NCI-H226 (cell line): ENCODE data around the gene RAD54L2.
"Not testable (repeated sequence)": the region's sequence is repeated elsewhere in the genome, so short reads cannot be mapped to it uniquely, and the experiment has no call there.

ENCODE experiments used
- DNase-seq: peaks from one replicate; pipeline ENCODE4 v3.0.0-alpha.2; 2015

The RAD54L2 gene, protein sequence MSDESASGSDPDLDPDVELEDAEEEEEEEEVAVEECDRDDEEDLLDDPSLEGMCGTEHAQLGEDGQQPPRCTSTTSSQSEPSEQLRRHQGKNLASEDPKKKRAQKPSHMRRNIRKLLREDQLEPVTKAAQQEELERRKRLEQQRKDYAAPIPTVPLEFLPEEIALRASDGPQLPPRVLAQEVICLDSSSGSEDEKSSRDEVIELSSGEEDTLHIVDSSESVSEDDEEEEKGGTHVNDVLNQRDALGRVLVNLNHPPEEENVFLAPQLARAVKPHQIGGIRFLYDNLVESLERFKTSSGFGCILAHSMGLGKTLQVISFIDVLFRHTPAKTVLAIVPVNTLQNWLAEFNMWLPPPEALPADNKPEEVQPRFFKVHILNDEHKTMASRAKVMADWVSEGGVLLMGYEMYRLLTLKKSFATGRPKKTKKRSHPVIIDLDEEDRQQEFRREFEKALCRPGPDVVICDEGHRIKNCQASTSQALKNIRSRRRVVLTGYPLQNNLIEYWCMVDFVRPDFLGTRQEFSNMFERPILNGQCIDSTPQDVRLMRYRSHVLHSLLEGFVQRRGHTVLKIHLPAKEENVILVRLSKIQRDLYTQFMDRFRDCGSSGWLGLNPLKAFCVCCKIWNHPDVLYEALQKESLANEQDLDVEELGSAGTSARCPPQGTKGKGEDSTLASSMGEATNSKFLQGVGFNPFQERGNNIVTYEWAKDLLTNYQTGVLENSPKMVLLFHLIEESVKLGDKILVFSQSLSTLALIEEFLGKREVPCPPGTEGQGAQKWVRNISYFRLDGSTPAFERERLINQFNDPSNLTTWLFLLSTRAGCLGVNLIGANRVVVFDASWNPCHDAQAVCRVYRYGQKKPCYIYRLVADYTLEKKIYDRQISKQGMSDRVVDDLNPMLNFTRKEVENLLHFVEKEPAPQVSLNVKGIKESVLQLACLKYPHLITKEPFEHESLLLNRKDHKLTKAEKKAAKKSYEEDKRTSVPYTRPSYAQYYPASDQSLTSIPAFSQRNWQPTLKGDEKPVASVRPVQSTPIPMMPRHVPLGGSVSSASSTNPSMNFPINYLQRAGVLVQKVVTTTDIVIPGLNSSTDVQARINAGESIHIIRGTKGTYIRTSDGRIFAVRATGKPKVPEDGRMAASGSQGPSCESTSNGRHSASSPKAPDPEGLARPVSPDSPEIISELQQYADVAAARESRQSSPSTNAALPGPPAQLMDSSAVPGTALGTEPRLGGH (N-terminal part only)

DNA sequence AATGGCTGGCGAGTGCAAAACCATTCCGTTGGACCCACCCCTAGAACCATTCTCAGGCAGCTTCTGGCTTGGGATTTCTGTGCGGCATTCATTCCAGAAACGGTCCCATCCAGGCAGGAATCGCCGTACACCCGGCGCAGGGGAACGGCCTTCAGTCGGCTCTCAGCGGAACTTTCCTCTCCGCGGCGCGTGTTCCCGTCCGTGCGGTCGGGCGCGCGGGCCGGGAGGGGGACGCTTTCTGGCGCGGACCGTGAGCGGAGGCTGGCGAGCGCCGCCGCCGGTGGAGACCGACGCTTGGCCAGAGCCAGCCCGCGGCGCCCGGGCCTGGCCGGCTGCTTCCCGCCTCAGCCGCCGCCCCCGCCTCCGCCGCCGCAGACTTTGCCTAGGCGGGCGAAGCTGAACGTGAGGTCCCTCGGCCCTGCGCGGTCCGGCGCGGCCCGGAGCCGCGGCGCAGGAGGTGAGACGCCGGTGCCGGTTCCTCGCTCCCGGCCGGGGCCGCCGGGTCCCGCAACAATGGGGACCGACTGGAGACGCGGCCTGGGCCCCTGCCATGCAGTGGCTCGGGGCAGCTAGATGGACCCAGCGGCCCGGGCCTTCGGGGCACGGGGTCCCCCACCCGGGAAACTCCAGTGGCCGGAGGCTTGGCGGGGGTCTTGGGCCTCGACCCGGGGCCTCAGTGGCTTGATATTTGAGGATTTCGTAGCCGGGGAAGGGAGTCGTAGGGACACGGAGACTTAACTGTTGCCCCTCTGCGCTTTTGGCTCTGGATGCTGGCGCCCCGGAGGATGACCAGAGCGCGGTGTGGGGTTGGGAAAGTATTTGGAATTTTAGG is at the start of gene RAD54L2:
Gene RAD54L2, plus strand, starts transcription at position 261 of the 832 bp plus-strand sequence. CDS start 51,702 bp downstream, outside the sequence.
- DNase-seq = peak; percentile 77

DNA sequence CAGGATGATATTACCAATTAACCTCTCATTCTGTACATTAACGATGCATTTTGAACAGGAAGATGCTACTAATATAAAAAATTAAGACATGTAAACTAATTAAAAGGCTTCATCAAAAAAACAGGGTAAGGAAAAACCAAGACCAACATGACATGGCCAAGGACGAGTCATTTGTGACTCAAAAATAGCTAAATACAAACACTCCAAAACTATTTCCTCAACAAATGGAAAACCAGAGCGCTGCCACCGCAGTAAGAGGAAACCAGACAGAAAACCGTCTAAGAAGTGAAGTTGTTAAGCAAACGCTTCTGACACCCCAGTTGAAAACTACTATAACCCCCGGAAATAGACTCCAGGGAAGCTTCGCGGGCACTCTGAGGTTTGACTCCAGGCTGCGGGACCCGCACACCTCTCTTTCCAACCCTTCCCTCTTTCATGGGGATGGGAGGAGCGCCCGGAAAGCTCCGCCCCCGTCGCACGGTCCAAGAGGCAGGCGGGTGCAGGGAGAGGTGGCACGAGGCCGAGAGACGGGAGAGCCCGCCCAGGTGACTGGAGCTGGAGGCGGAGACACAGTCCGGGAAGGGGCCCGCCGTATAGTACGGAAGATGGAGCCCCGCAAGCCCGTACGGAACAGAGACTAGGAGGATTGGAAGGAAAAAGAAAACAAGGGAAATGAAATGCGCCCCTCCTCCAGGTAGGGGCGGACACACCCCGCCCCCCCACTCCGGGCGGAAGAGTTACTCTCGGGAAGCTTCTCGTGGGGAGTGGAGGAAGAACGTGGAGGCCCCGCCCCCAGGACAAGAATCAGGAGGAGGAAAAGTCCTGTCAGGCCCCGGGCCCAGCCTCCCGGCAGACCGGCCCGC is 39.4 kb upstream of the RAD54L2 start:
- DNase-seq = peak; percentile 94

DNA sequence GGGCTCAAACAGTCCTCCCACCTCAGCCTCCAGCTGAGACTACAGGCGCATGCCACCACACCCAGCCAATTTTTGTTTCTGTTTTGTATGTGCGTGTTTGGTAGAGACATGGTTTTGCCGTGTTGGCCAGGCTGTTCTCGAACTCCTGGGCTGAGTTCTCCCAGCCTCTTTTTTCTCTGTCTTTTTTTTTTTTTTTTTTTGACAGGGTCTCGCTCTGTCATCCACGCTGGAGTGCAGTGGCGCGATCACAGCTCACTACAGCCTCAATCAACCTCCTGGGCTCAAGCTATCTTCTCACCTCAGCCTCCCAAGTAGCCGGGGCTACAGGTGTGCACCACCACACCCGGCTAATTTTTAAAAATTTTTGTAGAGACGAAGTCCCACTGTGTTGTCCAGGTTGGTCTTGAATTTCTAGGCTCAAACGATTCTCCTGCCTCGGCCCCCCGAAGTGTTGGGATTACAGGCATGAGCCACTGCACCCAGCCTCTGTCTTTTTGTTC is 37.8 kb upstream of the RAD54L2 start:
- DNase-seq = no peak

DNA sequence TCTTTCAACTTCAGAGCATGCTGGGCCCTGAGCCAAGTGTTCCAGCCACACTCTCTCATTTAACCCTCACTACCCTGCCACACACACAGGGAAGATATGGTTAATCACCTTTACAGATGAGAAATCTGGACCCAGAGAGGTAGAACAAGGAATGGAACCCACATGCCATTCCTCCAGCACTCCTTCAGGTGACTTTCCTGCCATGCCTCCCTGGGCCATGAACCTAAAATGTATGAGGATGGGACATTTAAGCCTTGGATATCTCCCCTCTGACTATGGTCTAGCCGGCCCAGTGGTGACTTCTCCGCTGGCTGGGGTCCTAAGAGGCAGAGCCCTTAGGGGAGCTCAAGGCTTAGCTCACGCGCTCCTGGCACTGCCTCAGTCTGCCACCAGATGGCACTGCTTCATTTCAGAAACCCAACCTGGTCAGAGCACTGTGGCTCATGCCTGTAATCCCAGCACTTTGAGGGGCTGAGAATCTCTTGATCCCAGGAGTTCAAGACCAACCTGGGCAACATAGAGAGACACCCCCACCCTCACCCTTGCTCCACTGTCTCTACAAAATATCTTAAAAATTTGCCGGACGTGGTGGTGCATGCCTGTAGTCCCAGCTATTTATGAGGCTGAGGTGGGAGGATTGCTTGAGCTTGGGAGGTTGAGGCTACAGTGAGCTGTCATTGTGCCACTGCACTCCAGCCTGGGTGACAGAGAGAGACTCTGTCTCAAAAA is 36.5 kb upstream of the RAD54L2 start:
- peak; percentile 59 for DNase-seq

DNA sequence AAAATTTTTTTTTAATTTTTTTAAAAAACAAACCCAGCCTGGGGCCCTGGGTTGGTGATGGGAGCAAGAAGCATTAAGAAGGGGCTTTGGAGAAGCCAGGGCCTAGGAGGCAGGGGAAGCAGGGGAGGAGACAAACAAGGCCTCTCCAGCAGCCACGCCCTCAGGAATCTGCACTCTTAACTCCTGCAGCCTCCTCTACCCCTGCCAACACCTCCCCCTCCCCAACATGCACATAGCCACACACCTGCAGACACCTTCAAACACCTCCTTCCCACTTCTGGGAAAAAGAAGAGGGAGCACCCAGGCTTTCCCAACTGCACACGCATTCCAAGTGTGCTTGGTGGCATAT is 36.0 kb upstream of the RAD54L2 start:
- no peak for DNase-seq

DNA sequence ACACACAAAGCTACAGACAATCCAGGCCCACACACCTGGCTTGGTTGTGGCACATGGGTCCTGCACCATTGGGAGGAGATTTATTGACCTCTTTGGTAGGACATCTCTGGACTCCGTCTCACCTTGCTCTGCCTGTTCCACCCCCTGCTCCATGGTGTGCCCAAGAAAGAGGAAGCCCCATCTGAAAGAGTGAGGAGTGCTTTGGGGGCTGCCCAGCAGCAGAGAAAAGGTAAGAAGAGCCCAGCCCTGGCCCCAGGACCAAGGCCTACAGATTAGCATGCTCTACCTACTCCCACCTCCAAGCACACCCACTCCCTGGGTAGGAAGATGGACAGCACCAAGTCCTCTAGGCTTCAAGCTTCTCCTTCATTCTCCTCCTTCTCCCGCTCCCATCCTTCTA is 35.5 kb upstream of the RAD54L2 start:
- DNase-seq = no peak

DNA sequence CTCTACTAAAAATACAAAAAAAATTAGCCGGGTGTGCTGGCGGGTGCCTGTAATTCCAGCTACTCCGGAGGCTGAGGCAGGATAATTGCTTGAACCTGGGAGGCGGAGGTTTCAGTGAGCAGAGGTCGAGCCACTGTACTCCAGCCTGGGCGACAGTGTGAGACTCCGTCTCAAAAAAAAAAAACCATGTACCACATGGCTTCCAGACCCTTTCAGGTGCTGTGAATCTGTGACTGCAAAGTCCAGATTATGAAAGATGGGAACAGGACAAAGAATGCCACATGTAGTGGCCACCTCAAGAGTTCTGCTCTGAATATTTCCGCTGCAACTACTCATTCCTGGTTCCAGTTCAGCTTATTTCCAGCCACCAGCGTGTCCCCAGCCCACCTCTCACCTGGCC is 30.3 kb upstream of the RAD54L2 start:
- DNase-seq = no peak

DNA sequence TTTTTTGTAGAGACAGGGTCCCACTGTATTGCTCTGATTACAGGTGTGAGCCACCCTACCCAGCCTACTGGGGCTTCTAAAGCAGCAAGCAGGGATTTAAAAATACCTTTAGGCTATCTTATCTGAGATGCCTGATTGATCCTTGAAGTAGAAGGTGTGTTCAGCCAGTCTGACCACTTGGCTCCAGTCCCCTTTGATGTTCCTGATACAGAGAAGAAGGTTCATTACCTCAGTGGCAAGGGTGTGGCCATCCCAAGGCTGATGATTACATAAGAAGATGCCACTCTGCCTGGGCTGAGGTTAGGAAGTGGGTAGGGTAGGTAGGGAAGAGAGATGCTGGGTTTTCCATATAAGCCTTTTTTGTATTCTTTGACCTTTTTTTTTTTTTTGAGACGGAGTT is 27.5 kb upstream of the RAD54L2 start:
- no peak for DNase-seq

DNA sequence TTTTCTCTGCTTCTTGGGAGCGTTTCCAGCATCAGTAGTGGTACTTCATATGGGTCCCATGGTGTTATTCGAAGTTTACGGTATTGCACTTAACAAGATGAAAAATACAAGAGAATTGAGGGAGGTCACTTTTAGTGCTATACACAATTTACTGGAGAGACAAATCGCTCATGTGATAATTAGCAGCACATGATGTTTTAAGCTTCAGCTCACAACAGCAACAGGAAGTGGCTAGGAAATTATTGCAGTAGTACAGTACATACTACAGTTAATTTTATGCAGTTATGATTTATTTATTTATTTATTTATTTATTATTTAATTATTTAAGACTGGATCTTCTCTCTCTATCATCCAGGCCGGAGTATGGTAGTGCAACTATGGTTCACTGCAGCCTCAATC is 24.3 kb upstream of the RAD54L2 start:
- no peak for DNase-seq

DNA sequence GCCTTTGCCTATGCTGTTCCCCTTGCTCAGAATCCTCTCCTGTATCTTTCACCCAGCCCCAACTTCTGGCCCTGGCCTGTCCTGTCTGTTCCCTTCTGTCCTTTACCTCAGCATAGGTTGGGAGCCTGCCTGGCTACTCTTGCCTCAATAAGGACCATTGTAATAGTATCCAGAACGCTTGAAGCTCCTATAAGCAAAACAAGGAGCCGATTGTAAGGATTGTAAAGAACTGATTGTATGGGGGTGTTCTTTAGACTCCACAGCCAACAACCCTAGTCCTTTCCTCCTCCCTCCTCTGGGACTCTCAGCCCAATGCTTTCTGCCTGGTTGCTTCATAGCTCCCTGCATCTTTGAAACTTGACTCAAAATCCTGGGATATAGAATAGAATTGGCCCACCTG is 18.7 kb upstream of the RAD54L2 start:
- no peak for DNase-seq

DNA sequence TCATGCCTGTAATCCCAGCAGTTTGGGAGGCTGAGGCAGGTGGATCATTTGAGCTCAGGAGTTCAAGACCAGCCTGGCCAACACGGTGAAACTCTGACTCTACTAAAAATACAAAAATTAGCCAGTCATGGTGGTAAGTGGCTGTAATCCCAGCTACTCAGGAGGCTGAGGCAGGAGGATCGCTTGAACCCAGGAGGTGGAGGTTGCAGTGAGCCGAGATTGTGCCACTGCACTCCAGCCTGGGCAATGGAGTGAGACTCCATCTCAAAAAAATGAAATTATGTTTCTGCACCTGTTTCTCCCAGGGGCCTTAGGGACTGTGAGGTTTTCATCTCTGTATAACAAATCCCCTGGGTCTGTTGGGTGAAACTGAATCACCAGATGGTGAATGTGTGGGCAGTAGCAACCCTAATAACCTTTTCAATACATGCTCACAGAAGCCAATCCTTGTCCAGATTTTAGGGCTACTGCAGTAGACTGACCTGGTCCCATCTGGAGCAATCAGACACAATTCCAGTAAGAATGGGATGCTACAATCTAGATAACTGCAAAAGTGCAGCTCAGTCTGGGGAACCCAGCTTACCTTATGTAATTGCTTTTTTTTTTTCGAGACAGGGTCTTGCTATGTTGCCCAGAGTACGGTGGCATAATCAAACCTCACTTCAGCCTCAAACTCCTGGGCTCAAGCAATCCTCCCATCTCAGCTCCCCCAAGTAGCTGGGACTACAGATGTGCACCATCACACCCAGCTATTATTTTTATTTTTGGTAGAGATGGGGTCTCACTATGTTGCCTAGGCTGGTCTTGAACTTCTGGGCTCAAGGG is 17.4 kb upstream of the RAD54L2 start:
- not testable (repeated sequence) for DNase-seq

DNA sequence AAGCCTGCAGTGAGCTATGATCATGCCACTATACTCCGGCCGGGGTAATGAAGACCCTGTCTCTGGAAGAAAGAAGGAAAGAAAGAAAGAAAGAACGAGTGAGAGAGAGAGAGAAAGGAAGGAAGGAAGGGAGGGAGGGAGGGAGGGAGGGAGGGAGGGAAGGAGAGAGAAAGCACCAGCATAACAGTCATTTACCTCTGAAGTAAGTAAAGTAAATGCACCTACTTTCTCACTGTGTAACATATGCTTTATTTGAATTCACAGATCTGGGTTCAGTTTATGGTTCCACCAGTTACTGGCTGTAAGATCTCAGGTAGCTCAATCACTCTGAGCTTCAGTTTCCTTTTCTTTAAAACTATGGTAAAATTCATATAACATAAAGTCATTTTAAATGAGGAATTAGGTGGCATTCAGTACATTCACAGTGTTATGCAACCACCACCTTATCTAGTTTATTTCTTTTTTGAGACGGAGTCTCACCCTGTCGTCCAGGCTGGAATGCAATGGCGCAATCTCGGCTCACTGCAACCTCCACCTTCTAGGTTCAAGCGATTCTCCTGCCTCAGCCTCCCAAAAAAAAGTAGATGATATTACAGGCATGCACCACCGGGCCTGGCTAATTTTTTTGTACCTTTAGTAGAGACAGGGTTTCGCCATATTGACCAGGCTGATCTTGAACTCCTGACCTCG is 16.1 kb upstream of the RAD54L2 start:
- no peak for DNase-seq

DNA sequence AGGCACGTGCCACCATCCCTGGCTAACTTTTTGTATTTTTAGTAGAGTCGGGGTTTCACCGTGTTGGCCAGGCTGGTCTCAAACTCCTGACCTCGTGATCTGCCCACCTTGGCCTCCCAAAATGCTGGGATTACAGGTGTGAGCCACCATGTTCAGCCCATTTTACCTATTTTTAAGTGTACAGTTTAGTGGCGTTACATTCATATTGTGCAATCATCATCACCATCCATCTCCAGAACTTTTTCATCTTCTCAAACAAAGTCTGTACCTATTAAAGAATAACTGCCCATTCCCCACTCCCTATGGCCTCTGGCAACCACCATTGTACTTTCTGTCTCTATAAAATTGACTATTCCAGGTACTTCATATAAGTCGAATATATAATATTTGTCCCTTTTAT is 13.6 kb upstream of the RAD54L2 start:
- not testable (repeated sequence) for DNase-seq

DNA sequence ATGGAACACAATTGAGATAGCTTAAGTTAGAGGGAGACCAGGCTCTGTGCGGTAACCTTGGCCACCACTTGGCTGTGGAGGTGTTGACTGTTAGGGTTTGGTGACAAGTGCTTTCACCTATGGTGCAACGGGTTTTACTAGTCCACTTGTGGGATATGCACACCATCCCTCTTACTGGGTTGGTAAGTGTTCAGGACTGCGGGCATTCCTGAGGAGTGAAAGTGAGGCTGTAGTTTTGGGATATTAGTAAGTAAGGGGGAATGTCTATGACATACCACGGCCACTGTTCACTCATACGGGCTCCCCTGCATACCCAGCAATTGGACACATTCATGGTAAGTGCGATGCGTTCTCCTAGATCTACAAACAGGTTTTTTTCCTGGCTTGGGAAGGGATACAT is 8.0 kb upstream of the RAD54L2 start:
- DNase-seq = no peak

DNA sequence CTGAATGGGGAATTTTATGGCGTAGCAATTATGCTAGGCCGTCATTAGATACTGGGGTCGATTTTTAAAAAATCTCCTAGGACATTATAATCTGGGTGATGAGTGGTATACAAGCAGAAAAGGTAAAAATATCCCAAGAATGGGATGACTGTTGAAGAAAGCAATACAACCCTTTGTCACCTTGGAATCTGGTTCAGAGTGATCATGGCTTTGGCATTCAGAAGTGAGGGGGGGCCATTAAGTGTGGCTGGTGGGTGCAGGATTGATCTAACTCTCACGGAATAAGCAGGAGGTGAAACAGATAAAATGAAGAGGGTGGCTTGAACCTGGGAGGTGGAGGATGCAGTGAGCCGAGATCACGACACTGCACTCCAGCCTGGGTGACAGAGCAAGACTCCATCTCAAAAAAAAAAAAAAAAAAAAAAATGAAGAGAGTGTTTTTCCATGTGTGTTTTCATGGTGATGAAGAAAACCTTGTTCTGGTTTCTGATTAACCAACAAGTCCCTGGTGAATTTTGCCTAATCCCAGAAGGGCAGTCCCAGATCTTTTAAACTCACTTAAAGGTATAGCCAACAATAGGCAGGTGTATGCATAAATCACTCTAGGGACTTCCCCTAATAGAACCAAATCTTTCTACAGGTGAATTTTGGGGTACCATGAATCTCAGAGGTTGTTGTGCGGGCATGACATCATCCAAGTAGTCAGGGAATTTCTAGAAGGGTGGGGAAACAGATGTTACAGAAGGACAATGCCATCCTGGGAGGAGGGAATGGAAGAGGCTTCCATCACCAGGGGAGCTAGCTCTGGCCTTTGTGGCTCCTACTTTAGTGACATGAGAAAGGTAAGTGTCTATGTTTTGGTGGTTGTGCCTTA is 3.1 kb upstream of the RAD54L2 start:
- DNase-seq = no peak

DNA sequence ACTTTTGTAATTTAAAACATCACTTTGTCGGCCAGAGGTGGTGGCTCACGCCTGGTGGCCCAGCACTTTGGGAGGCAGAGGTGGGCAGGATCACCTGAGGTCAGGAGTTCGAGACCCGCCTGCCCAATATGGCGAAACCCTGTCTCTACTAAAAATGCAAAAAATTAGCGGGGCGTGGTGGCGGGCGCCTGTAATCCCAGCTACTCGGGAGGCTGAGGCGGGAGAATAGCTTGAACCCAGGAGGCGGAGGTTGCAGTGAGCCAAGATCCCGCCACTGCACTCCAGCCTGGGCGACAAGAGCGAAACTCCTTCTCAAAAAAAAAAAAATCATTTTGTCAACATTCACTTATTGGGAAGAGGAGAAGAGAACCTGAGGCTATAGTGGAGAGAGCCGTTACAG is 888 bp upstream of the RAD54L2 start:
- DNase-seq = not testable (repeated sequence)

DNA sequence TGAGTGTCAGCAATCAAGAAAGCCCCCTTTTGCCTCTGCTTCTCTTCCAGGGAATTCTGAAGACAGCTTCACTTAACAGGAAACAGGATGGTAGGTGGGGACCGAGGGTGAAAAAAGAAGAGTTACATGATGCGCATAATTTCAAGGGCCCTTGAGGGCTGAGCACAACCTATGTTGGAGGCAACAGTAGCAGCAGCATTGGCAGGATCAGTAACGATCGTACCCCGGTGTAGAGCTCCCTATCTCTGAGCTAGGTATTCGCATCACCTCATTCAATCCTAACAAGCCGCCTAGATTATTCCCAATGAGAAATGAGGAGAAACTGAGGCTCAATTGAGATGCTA is 432 bp upstream of the RAD54L2 start:
- DNase-seq = no peak
